Stomach (tissue), 9 donors: ENCODE results near the gene NXF2. TPM values are rescaled to one million over a fixed set of nuclear protein-coding genes. Genes with fewer than 3 reads are reported as not detected.

Experiments used
- DNase-seq, 2 donors: peaks; one replicate each; pipeline versions ENCODE4 v3.0.0 to v3.0.0-alpha.2; 2013 to 2019
- H3K27ac ChIP-seq, 5 donors: fragments of 200-600 bp in 4 of 5; sonication (generic) in 4 of 5; one replicate each; pipeline ENCODE4 v1.5.1; 2013 to 2019; ENCODE audit warnings: mild to moderate bottlenecking in 1 of 5, moderate library complexity in 1 of 5
- H3K27me3 ChIP-seq, 3 donors: fragments of 200-600 bp; sonication (generic); one replicate each; pipeline ENCODE4 v1.5.1; 2017 to 2019; ENCODE audit warnings: mixed run types in 1 of 3
- H3K36me3 ChIP-seq, 4 donors: fragments of 200-600 bp; sonication (generic); 1 replicate in 3 of 4; 2 replicates in 1 of 4; pipeline ENCODE4 v1.5.1; 2016 to 2019
- H3K4me1 ChIP-seq, 4 donors: fragments of 200-600 bp; sonication (generic); one replicate each; pipeline ENCODE4 v1.5.1; 2016 to 2019
- H3K4me3 ChIP-seq, 4 donors: fragments of 200-600 bp; sonication (generic) in 3 of 4; one replicate each; pipeline ENCODE4 v1.5.1; 2016 to 2019; ENCODE audit warnings: mild to moderate bottlenecking in 1 of 4
- H3K9me3 ChIP-seq, 4 donors: fragments of 200-600 bp; sonication (generic); one replicate each; pipeline ENCODE4 v1.5.1; 2016 to 2019
- EP300 ChIP-seq: sonication (generic); formaldehyde crosslinking; IDR thresholded peaks from one replicate; pipeline ENCODE4 v1.6.1; 2017; ENCODE audit warnings: antibody characterized with exemption
- POLR2A ChIP-seq, 4 donors: fragments of 450-650 bp; IDR thresholded peaks; one replicate each; pipeline ENCODE4 v1.6.1; 2016; ENCODE audit warnings: antibody characterized with exemption in 4 of 4, control low read depth in 2 of 4, mild to moderate bottlenecking in 1 of 4, moderate library complexity in 1 of 4
- POLR2AphosphoS5 ChIP-seq, 3 donors: sonication (generic); formaldehyde crosslinking; IDR thresholded peaks; one replicate each; pipeline ENCODE4 v1.6.1; 2016; ENCODE audit warnings: antibody characterized with exemption in 3 of 3
- WGBS, 5 donors: extraction: QIAGEN DNeasy Blood & Tissue Kit in 3 of 5; methylation state at CpG; one replicate each; pipeline versions ENCODE4 v1.1.5 to v1.1.7; 2013 to 2018; 5-methylcytosine and 5-hydroxymethylcytosine counted together
- intact Hi-C: fragments of 100-400 bp; cut with DNase I; formaldehyde crosslinking; loops from one replicate; pipeline ENCODE4 v1.15.1; 2023; ENCODE audit warnings: low total_unique reads
- polyA plus RNA-seq, 3 donors: library from polyadenylated mRNA; stranded (reverse); fragments of 200-250 nt; gene quantifications; one replicate each; pipeline ENCODE4 v1.2.3, GENCODE V29; 2013
- total RNA-seq, 5 donors: library from RNA; depleted of rRNA; stranded (reverse); fragments of >200 nt; gene quantifications; one replicate each; pipeline versions ENCODE4 v1.1.0 to v1.2.3, GENCODE V29; 2014 to 2016
- TF ChIP-seq, protein P1 (sequence below), 7 experiments: fragments of 450-650 bp in 4 of 7; fragments of 200-600 bp in 3 of 7; sonication (generic) in 3 of 7; IDR thresholded peaks; one replicate each; pipeline ENCODE4 v1.5.1; 2016 to 2019; ENCODE audit warnings: antibody characterized with exemption in 7 of 7, control low read depth in 2 of 7, mild to moderate bottlenecking in 1 of 7
- donor health status: healthy with polysubstance abuse.
- donor health status: Bipolar disorder and iron deficiency.
- donor health status: healthy.

NXF2 gene
- total and polyA plus RNA-seq, 8 donors: not detected

DNA sequence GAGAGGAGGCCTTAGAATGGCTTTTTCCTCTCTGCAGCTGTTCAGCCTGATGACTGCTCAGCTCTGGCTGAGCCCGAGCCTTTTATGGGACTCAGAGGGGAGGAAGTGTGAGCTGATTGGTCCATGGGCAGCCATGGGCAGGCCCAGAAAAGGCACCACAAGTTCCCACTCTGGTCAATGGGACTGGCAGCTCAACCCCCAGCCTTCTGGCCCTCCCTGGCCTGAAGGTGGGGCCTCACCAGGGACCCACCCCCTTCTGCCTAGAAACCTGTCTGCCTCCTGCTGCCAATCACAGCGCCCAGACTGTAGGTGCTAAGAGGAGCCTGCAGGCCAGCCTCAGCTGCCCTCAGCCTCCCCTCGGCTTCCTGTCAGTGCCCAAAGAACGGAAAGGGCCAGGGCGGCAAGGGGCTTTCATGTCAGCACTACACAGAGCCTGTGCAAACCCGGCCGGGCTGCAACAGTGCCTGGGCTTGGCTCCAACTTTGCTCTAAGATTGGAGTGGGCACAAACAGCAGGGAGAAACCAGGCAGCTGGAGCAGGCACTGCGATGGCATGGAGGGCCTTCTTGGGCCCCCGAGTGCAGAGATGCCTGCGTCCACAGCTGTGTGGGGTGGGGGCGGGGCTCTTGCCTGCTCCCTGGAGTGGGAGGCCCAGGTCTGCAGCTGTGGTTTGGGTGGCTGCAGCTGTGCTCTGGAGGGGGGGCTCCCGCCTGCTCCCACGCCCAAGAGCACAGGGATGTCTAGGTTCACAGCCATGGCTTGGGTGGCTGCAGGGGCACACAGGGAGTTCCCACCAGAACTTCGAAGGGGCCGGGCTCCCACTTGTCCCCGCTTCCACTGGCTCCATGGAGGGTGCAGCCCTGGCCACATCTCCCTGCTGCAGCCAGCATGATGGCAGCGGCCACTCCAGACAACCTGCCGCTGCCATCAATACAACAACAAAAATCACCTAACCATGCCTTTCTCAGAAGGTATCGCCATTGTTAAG is 92.6 kb downstream of the NXF2 start:
- H3K27ac ChIP-seq: no peak overlapping the region
- no peaks in the 10 kb centered on the region for H3K36me3 ChIP-seq
- intact Hi-C loops: no loop called here
- H3K4me3 ChIP-seq: no peak overlapping the region
- peak in 1 of 2 donors; percentile 0 for DNase-seq
- TF ChIP-seq POLR2A (IDR thresholded peaks at IDR 0.05) (no peak), EP300 (no peak), POLR2AphosphoS5 (IDR thresholded peaks at IDR 0.05) (no peak)
- TF ChIP-seq, protein P1, sequence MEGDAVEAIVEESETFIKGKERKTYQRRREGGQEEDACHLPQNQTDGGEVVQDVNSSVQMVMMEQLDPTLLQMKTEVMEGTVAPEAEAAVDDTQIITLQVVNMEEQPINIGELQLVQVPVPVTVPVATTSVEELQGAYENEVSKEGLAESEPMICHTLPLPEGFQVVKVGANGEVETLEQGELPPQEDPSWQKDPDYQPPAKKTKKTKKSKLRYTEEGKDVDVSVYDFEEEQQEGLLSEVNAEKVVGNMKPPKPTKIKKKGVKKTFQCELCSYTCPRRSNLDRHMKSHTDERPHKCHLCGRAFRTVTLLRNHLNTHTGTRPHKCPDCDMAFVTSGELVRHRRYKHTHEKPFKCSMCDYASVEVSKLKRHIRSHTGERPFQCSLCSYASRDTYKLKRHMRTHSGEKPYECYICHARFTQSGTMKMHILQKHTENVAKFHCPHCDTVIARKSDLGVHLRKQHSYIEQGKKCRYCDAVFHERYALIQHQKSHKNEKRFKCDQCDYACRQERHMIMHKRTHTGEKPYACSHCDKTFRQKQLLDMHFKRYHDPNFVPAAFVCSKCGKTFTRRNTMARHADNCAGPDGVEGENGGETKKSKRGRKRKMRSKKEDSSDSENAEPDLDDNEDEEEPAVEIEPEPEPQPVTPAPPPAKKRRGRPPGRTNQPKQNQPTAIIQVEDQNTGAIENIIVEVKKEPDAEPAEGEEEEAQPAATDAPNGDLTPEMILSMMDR (IDR thresholded peaks at IDR 0.05): no peak
- H3K9me3 ChIP-seq: peaks cover 0 to 2% (median 0%) of the 10 kb centered on the region in 4 donors
- no peaks in the 10 kb centered on the region for H3K4me1 ChIP-seq
- 61 to 80% (median 73%) methylated on average over 6 to 19 of the region's 19 CpGs for WGBS, 5 donors
- peaks cover 0 to 17% (median 0%) of the 10 kb centered on the region in 3 donors for H3K27me3 ChIP-seq

DNA sequence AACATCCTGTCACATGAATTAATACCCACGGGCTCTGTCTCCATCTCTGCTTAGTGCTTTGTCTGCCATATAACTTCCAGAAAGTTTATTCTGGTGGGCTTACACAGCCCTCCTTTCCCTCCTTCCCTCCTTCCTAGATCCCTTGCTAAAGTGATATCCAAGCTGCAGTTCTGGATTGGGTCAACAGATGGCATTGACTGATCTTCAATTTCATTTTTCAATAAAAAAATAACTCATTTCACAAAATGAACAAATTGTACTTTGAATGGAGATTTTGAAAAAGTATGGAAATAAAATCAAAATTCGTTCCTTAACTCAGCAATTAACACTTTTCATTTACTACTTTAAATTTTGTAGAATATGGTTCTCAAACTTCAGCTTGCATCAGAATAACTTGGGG is 94.9 kb downstream of the NXF2 start:
- Histone ChIP-seq H3K4me3 (no peak overlapping the region), H3K27me3 (peaks cover 0 to 20% (median 0%) of the 10 kb centered on the region in 3 donors), H3K36me3 (no peaks in the 10 kb centered on the region), H3K4me1 (no peaks in the 10 kb centered on the region), H3K27ac (no peak overlapping the region), H3K9me3 (peaks cover 0 to 2% (median 0%) of the 10 kb centered on the region in 4 donors)
- WGBS, 5 donors: 13 to 29% (median 18%) methylated on average over 2 of the region's 2 CpGs
- TF ChIP-seq POLR2A (IDR thresholded peaks at IDR 0.05): no peak
- no peak for TF ChIP-seq POLR2AphosphoS5 (IDR thresholded peaks at IDR 0.05)
- intact Hi-C loops: no loop called here
- DNase-seq: no peak

GRCh38 chrX:102345916-102346315 is 98.9 kb downstream of the NXF2 start:
- Histone ChIP-seq H3K27me3 (peaks cover 0 to 5% (median 0%) of the 10 kb centered on the region in 3 donors), H3K4me1 (no peaks in the 10 kb centered on the region), H3K9me3 (peaks cover 0 to 6% (median 2%) of the 10 kb centered on the region in 4 donors), H3K36me3 (no peaks in the 10 kb centered on the region), H3K4me3 (no peak overlapping the region), H3K27ac (no peak overlapping the region)
- TF ChIP-seq POLR2A (IDR thresholded peaks at IDR 0.05): no peak
- TF ChIP-seq, protein P1 (IDR thresholded peaks at IDR 0.05): peak in 4 of 7 experiments; percentile 28 to 90 (median 75)
- TF ChIP-seq EP300: no peak
- TF ChIP-seq POLR2AphosphoS5 (IDR thresholded peaks at IDR 0.05): no peak
- DNase-seq: peak; percentile 69 to 78
- WGBS, 5 donors: 27 to 33% (median 31%) methylated on average over 3 of the region's 3 CpGs
- intact Hi-C loops: no loop called here

Other genes starting within 250 kb of the NXF2 start
- gene TCEAL2, start 121.5 kb upstream of the NXF2 start, total RNA-seq: 1 to 10 TPM in 3 of 5 donors, not detected in 2; 1.3 to 7.6 (median 2.6) TPM
- gene TCEAL2, start 121.5 kb upstream of the NXF2 start, polyA plus RNA-seq: 10 to 100 TPM in 1 of 3 donors, 1 to 10 TPM in 2; 4.7 to 21.0 (median 8.1) TPM
- not detected for gene TCEAL6, start 104.7 kb upstream of the NXF2 start, total RNA-seq
- gene TCEAL6, start 104.7 kb upstream of the NXF2 start, polyA plus RNA-seq: under 1 TPM in 1 of 3 donors, not detected in 2; 0.20 TPM
- 10 to 100 TPM in 1 of 5 donors, 1 to 10 TPM in 1, not detected in 3; 5.7 to 21.9 TPM for gene BEX5, start 91.2 kb upstream of the NXF2 start, total RNA-seq
- gene BEX5, start 91.2 kb upstream of the NXF2 start, polyA plus RNA-seq: 10 to 100 TPM in 1 of 3 donors, 1 to 10 TPM in 2; 5.9 to 15.7 (median 8.5) TPM
- gene TCP11X1, start 31.9 kb upstream of the NXF2 start, total RNA-seq: not detected
- not detected for gene TCP11X1, start 31.9 kb upstream of the NXF2 start, polyA plus RNA-seq
- not detected for gene NXF2B, start 192.8 kb downstream of the NXF2 start, total RNA-seq
- not detected for gene NXF2B, start 192.8 kb downstream of the NXF2 start, polyA plus RNA-seq
- gene TCP11X2, start 224.6 kb downstream of the NXF2 start, total RNA-seq: under 1 TPM in 1 of 5 donors, not detected in 4; 0.18 TPM
- gene TCP11X2, start 224.6 kb downstream of the NXF2 start, polyA plus RNA-seq: not detected